COR-L47 (cell line): Measurements from ENCODE around the gene RBBP8.
"Not testable (repeated sequence)": the region's sequence is repeated elsewhere in the genome, so short reads cannot be mapped to it uniquely, and the experiment has no call there.

Source experiments
- DNase-seq: peaks from one replicate; lab custom pipeline; 2025; lab: John Stamatoyannopoulos, UW

RBBP8 gene

GRCh38 chr18:22943847-22944246 is 10.7 kb downstream of the RBBP8 start:
- no peak for DNase-seq

GRCh38 chr18:22946217-22946616 is 13.1 kb downstream of the RBBP8 start:
- no peak for DNase-seq

GRCh38 chr18:22946846-22947245 is 13.7 kb downstream of the RBBP8 start:
- no peak for DNase-seq

- no peak for DNase-seq
Observed at GRCh38 chr18:22951823-22952222, 18.7 kb downstream of the RBBP8 start.

GRCh38 chr18:22952525-22952924 is 19.4 kb downstream of the RBBP8 start:
- DNase-seq = no peak

GRCh38 chr18:22953982-22954381 is 20.9 kb downstream of the RBBP8 start:
- not testable (repeated sequence) for DNase-seq

GRCh38 chr18:22956226-22956625 is 23.1 kb downstream of the RBBP8 start:
- no peak for DNase-seq

GRCh38 chr18:22961156-22961555 is 28.0 kb downstream of the RBBP8 start:
- DNase-seq = no peak

GRCh38 chr18:22962004-22962403 is 28.9 kb downstream of the RBBP8 start:
- DNase-seq = no peak

- no peak for DNase-seq
Observed at GRCh38 chr18:22964116-22964515, 31.0 kb downstream of the RBBP8 start.

GRCh38 chr18:22964722-22965121 is 31.6 kb downstream of the RBBP8 start:
- no peak for DNase-seq

- no peak for DNase-seq
Observed at GRCh38 chr18:22971038-22971437, 37.9 kb downstream of the RBBP8 start.

- no peak for DNase-seq
Observed at GRCh38 chr18:22974001-22974400, 40.9 kb downstream of the RBBP8 start.

GRCh38 chr18:22974707-22975106 is 41.6 kb downstream of the RBBP8 start:
- DNase-seq = no peak

- no peak for DNase-seq
Observed at GRCh38 chr18:22975508-22975907, 42.4 kb downstream of the RBBP8 start.

- DNase-seq = no peak
Observed at GRCh38 chr18:22977847-22978701, 44.9 kb downstream of the RBBP8 start.

- no peak for DNase-seq
Observed at GRCh38 chr18:22980394-22980793, 47.3 kb downstream of the RBBP8 start.

- DNase-seq = no peak
Observed at GRCh38 chr18:22981274-22982133, 48.4 kb downstream of the RBBP8 start.

GRCh38 chr18:22983175-22983574 is 50.0 kb downstream of the RBBP8 start:
- DNase-seq = peak; percentile 3

GRCh38 chr18:22985250-22985649 is 52.1 kb downstream of the RBBP8 start:
- DNase-seq = no peak

- DNase-seq = no peak
Observed at GRCh38 chr18:22987547-22988189, 54.5 kb downstream of the RBBP8 start.

GRCh38 chr18:22988208-22988607 is 55.1 kb downstream of the RBBP8 start:
- no peak for DNase-seq

- no peak for DNase-seq
Observed at GRCh38 chr18:22998344-22998743, 65.2 kb downstream of the RBBP8 start.
